HG03095 (cell line): Measurements from ENCODE around the gene GPR183.
"Not testable (repeated sequence)": the region's sequence is repeated elsewhere in the genome, so short reads cannot be mapped to it uniquely, and the experiment has no call there.

Experiments
- ATAC-seq: cut with Tn5 transposase; IDR thresholded peaks from one replicate; pipeline ENCODE4 v1.9.1; 2021; ENCODE audit warnings: moderate library complexity; ENCODE audit not compliant: unreplicated experiment

Gene GPR183

GRCh38 chr13:99250982-99251825 is 56.0 kb downstream of the GPR183 start:
- no peak for ATAC-seq

GRCh38 chr13:99249606-99250005 is 57.6 kb downstream of the GPR183 start:
- not testable (repeated sequence) for ATAC-seq

- ATAC-seq = not testable (repeated sequence)
These were observed 58.0 kb downstream of the GPR183 start for GRCh38 chr13:99249178-99249577.

GRCh38 chr13:99246100-99246499 is 61.1 kb downstream of the GPR183 start:
- ATAC-seq = no peak
